ENCODE measurements around the gene CRIM1. TPM values are rescaled to one million over a fixed set of nuclear protein-coding genes. Genes with fewer than 3 reads are reported as not detected.

Gene CRIM1
- total and polyA plus RNA-seq, 10 donors = 7.1 to 213 (median 110) TPM

DNA sequence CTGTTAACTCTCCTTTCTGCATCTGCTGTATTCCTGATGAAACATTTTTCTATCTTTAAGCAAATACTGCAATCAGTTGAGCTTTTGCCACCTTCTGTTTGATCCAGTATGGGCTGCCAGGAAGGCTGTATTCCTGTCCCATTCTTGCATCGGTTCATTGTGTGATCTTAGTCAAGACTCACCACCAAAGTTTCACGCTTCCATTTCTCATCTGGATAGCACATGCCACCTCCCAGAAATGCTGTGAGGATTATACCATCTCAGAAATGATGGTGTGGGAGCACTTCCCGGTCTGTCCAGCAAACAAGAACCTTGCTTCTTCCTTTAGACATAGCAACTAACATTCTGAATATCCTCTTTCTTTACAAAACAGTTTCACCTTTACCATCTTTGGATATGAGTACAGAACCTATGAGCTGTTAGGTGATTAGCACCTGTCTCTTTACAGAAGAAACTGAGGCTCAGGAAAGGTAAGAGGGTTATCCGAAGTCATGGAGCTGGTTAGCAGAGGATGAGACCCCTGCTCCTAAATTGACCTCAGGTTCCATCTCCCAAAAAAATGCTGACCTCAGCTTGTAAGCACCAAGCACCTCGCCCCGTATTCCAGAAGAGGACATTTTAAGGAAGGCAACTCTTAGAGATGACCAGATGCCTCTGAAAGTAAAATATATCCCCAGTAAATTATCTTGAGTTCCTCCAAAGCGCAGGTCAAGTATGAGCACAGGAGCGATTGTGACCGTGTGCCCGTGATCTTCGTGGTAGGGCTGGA is 185.6 kb downstream of the CRIM1 start:
- Histone ChIP-seq H3K9me3 (no peaks in the 10 kb centered on the region), H3K27ac (peak overlapping the region in 6 of 8 donors; percentile 27 to 72 (median 43)), H3K27me3 (replicated peaks in 1 of 7) (no peaks in the 10 kb centered on the region), H3K4me1 (peaks cover 0 to 14% (median 7%) of the 10 kb centered on the region in 6 donors), H3K36me3 (peaks cover 0 to 97% (median 31%) of the 10 kb centered on the region in 6 donors), H3K4me3 (no peak overlapping the region)
- 79 to 89% (median 86%) methylated on average over 11 of the region's 11 CpGs for WGBS, 5 donors
- no peak for DNase-seq
- intact Hi-C loops (cut with DNase I; ENCODE audit: low total_unique reads) = no loop called here
- TF ChIP-seq, protein P1, sequence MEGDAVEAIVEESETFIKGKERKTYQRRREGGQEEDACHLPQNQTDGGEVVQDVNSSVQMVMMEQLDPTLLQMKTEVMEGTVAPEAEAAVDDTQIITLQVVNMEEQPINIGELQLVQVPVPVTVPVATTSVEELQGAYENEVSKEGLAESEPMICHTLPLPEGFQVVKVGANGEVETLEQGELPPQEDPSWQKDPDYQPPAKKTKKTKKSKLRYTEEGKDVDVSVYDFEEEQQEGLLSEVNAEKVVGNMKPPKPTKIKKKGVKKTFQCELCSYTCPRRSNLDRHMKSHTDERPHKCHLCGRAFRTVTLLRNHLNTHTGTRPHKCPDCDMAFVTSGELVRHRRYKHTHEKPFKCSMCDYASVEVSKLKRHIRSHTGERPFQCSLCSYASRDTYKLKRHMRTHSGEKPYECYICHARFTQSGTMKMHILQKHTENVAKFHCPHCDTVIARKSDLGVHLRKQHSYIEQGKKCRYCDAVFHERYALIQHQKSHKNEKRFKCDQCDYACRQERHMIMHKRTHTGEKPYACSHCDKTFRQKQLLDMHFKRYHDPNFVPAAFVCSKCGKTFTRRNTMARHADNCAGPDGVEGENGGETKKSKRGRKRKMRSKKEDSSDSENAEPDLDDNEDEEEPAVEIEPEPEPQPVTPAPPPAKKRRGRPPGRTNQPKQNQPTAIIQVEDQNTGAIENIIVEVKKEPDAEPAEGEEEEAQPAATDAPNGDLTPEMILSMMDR (IDR thresholded peaks at IDR 0.05 in 8 of 11, conservative IDR thresholded peaks at IDR 0.05 in 3 of 11) = no peak
- TF ChIP-seq POLR2A (IDR thresholded peaks at IDR 0.05) (no peak), POLR2AphosphoS5 (IDR thresholded peaks at IDR 0.05) (no peak)

DNA sequence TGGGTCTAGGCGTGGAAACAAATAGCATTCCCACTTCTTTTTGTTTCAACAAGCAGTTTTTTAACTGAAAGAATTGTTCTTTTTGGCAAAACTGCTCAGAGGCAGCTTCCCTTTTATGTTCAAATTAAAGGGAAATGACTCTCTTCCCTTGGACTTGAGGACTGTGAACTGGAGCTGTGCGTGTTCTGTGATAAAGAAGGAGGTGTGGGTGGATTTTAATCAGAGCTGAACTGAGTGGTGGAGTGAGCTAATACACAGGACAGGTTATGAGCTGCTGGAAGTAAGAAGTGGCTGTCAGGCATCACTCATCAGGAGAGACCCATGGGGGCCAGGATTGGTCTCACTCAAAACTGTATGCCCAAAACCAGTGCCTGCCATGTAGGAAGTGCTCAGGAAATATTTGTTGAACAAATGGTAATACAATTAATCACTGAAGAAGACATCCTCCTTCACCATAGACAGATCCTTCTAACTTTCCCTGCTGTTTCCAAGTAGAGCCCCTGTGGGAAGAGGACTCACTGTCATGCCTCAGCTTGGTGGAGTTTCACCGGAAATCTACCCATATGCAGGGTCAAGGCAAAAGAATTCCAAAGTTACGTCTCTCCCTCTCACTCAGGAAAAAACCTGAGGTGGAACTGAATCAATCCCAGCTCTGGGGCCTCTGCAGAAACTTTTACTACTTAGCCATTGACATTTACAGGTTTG is 186.5 kb downstream of the CRIM1 start:
- H3K4me3 ChIP-seq = no peak overlapping the region
- intact Hi-C loops (cut with DNase I; ENCODE audit: low total_unique reads) = no loop called here
- no peaks in the 10 kb centered on the region for H3K9me3 ChIP-seq
- H3K4me1 ChIP-seq = peaks cover 0 to 14% (median 7%) of the 10 kb centered on the region in 6 donors
- peaks cover 0 to 97% (median 33%) of the 10 kb centered on the region in 6 donors for H3K36me3 ChIP-seq
- 71 to 74% (median 72%) methylated on average over 4 of the region's 4 CpGs for WGBS, 5 donors
- H3K27ac ChIP-seq = peak overlapping the region in 7 of 8 donors; percentile 12 to 72 (median 40)
- TF ChIP-seq, protein P1 (IDR thresholded peaks at IDR 0.05 in 8 of 11, conservative IDR thresholded peaks at IDR 0.05 in 3 of 11) = no peak
- TF ChIP-seq POLR2A (IDR thresholded peaks at IDR 0.05) (no peak), POLR2AphosphoS5 (IDR thresholded peaks at IDR 0.05) (no peak)
- no peaks in the 10 kb centered on the region for H3K27me3 ChIP-seq (replicated peaks in 1 of 7)
- no peak for DNase-seq

DNA sequence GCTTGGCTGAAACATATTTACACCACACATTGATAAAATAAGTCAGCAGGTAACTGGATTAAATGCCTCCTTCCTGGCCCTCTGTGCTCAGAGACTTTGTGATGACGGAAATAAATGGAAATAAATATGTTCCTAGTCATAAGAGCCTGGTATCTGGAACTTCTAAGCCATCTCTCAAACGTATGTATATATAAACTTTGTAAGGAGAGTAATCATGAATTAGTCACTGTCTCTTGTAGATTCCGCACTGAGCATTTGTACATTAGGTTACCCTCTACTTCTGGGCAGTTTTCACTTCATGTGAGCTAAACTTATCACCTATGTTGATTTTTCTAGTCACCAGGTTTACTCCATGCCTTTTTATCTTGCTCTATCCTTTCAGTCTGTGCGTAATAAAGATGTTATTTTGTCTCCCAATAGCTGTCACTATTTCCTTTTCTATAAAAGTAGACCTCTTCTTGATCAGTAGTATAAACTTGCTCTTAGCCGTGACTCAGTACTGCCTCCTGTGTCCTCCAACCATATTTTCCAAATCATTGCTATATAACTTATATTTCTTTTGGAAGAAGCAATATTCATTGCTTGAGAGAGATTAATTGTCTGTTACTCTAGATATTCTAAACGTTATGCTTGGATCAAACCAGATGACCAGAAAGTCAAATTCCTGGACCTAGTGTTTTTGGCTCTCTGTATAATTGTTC is 189.2 kb downstream of the CRIM1 start:
- 86 to 95% (median 93%) methylated on average over 6 of the region's 6 CpGs for WGBS, 5 donors
- intact Hi-C loops (cut with DNase I; ENCODE audit: low total_unique reads) = no loop called here
- Histone ChIP-seq H3K27me3 (replicated peaks in 1 of 7) (no peaks in the 10 kb centered on the region), H3K4me3 (no peak overlapping the region), H3K9me3 (no peaks in the 10 kb centered on the region), H3K27ac (no peak overlapping the region), H3K4me1 (peaks cover 0 to 25% (median 7%) of the 10 kb centered on the region in 6 donors), H3K36me3 (peaks cover 0 to 99% (median 40%) of the 10 kb centered on the region in 6 donors)
- TF ChIP-seq, protein P1 (IDR thresholded peaks at IDR 0.05 in 8 of 11, conservative IDR thresholded peaks at IDR 0.05 in 3 of 11) = no peak
- TF ChIP-seq POLR2A (IDR thresholded peaks at IDR 0.05) (no peak), POLR2AphosphoS5 (IDR thresholded peaks at IDR 0.05) (no peak)
- DNase-seq = no peak

Measured in spleen (tissue), 11 donors.